Liver (tissue), 3 donors: Measurements from ENCODE around the gene AATK.

ENCODE experiments used
- ATF3 ChIP-seq: IDR thresholded peaks from 2 replicates; pipeline ENCODE4 v1.6.1; 2016; ENCODE audit warnings: antibody characterized with exemption
- CTCF ChIP-seq: fragments of 150-350 bp; IDR thresholded peaks from 2 replicates; pipeline ENCODE4 v1.5.1; 2017; ENCODE audit warnings: improper control_type of control experiment, low read depth, low read length; ENCODE audit not compliant: missing input control
- JUND ChIP-seq, 2 donors: IDR thresholded peaks; 2 replicates each; pipeline ENCODE4 v1.6.1; 2016; ENCODE audit warnings: antibody characterized with exemption in 2 of 2
- MAX ChIP-seq: IDR thresholded peaks from 2 replicates; pipeline ENCODE4 v1.6.1; 2016; ENCODE audit warnings: antibody characterized with exemption
- NR2F2 ChIP-seq: IDR thresholded peaks from 2 replicates; pipeline ENCODE4 v1.6.1; 2016; ENCODE audit warnings: antibody characterized with exemption
- SP1 ChIP-seq: IDR thresholded peaks from 2 replicates; pipeline ENCODE4 v1.6.1; 2018; ENCODE audit warnings: antibody characterized with exemption, mild to moderate bottlenecking
- TAF1 ChIP-seq: conservative IDR thresholded peaks from 2 replicates; pipeline ENCODE4 v1.6.1; 2016; ENCODE audit warnings: antibody characterized with exemption, mild to moderate bottlenecking
- ZBTB33 ChIP-seq: IDR thresholded peaks from 2 replicates; pipeline ENCODE4 v1.6.1; 2016; ENCODE audit warnings: antibody characterized with exemption
- TF ChIP-seq, protein P1 (sequence below): IDR thresholded peaks from 2 replicates; pipeline ENCODE4 v1.6.1; 2016; ENCODE audit warnings: antibody characterized with exemption, mild to moderate bottlenecking
- donor health status: healthy.
- donor health status: healthy.

DNA sequence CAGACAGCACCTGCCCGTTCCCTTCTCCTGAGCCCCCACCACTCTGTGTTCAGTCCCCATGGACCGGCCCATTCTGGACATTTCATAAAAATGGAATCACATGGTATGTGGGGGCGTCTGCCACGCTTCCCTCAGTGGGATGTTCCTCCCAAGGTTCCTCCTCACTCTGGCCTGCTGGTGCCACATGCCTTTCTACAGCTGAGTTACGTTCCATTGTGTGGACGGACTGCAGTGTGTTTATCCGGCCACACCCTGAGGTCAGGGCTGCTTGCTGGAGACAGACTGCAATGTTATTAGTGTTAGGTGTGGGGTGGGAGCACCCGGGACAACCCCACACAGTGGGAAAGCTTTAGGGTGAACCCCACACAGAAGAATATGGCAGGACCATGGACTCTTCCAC lies 5.9 kb upstream of the AATK start:
- TF ChIP-seq CTCF (no peak), JUND (IDR thresholded peaks at IDR 0.05) (no peak), ATF3 (no peak), TAF1 (no peak), ZBTB33 (no peak), NR2F2 (no peak), SP1 (no peak), MAX (no peak)
- TF ChIP-seq, protein P1, sequence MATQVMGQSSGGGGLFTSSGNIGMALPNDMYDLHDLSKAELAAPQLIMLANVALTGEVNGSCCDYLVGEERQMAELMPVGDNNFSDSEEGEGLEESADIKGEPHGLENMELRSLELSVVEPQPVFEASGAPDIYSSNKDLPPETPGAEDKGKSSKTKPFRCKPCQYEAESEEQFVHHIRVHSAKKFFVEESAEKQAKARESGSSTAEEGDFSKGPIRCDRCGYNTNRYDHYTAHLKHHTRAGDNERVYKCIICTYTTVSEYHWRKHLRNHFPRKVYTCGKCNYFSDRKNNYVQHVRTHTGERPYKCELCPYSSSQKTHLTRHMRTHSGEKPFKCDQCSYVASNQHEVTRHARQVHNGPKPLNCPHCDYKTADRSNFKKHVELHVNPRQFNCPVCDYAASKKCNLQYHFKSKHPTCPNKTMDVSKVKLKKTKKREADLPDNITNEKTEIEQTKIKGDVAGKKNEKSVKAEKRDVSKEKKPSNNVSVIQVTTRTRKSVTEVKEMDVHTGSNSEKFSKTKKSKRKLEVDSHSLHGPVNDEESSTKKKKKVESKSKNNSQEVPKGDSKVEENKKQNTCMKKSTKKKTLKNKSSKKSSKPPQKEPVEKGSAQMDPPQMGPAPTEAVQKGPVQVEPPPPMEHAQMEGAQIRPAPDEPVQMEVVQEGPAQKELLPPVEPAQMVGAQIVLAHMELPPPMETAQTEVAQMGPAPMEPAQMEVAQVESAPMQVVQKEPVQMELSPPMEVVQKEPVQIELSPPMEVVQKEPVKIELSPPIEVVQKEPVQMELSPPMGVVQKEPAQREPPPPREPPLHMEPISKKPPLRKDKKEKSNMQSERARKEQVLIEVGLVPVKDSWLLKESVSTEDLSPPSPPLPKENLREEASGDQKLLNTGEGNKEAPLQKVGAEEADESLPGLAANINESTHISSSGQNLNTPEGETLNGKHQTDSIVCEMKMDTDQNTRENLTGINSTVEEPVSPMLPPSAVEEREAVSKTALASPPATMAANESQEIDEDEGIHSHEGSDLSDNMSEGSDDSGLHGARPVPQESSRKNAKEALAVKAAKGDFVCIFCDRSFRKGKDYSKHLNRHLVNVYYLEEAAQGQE, result no peak
